Measurements from ENCODE around the gene GTF3A.

GTF3A gene

DNA sequence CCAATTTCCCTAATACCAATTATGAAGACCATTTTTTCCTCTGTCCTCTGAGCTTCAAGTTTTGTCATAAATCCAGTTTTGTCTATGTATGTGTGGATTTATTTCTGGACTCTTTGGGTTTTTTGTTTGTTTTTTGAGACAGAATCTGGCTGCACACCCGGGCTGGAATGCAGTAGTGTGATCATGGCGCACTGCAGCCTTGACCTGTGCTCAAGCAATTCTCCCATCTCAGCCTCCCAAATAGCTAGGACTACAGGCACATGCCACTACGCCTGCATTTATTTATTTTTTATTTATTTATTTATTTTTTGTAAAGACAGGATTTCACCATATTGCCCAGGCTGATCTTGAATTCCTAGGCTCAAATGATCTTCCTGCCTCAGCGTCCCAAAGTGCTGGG, 45.3 kb upstream of the GTF3A start:
- Histone ChIP-seq H3K4me2 (ENCODE audit: insufficient read depth, low read length) (no peak overlapping the region), H3K36me3 (ENCODE audit: insufficient read depth, low read length) (no peaks in the 10 kb centered on the region), H3K9ac (ENCODE audit: low read depth, low read length) (no peak overlapping the region), H3K27ac (ENCODE audit: low read length) (no peak overlapping the region), H3K27me3 (ENCODE audit: insufficient read depth, low read length, poor library complexity) (no peaks in the 10 kb centered on the region), H3K9me3 (ENCODE audit: insufficient read depth, low read length, severe bottlenecking) (no peaks in the 10 kb centered on the region), H4K20me1 (ENCODE audit: insufficient read depth, low read length) (no peaks in the 10 kb centered on the region), H3K4me1 (ENCODE audit: insufficient read depth, low read length) (peaks cover 9% of the 10 kb centered on the region), H3K79me2 (ENCODE audit: insufficient read depth, low read length) (no peaks in the 10 kb centered on the region), H2AFZ (ENCODE audit: low read depth, low read length) (no peak overlapping the region), H3K4me3 (ENCODE audit: low read depth in 1 of 2, low read length in 2 of 2) (no peak overlapping the region)
- ATAC-seq (ENCODE audit: insufficient read depth, low read depth) (no peak), DNase-seq (no peak)
- TF ChIP-seq, protein P1, sequence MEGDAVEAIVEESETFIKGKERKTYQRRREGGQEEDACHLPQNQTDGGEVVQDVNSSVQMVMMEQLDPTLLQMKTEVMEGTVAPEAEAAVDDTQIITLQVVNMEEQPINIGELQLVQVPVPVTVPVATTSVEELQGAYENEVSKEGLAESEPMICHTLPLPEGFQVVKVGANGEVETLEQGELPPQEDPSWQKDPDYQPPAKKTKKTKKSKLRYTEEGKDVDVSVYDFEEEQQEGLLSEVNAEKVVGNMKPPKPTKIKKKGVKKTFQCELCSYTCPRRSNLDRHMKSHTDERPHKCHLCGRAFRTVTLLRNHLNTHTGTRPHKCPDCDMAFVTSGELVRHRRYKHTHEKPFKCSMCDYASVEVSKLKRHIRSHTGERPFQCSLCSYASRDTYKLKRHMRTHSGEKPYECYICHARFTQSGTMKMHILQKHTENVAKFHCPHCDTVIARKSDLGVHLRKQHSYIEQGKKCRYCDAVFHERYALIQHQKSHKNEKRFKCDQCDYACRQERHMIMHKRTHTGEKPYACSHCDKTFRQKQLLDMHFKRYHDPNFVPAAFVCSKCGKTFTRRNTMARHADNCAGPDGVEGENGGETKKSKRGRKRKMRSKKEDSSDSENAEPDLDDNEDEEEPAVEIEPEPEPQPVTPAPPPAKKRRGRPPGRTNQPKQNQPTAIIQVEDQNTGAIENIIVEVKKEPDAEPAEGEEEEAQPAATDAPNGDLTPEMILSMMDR (IDR thresholded peaks at IDR 0.05; ENCODE audit: borderline replicate concordance, extremely low read depth, low read length, poor library complexity, severe bottlenecking), result no peak
- TF ChIP-seq EZH2 (IDR thresholded peaks at IDR 0.05; ENCODE audit: borderline replicate concordance, low read depth, low read length, severe bottlenecking), result no peak

DNA sequence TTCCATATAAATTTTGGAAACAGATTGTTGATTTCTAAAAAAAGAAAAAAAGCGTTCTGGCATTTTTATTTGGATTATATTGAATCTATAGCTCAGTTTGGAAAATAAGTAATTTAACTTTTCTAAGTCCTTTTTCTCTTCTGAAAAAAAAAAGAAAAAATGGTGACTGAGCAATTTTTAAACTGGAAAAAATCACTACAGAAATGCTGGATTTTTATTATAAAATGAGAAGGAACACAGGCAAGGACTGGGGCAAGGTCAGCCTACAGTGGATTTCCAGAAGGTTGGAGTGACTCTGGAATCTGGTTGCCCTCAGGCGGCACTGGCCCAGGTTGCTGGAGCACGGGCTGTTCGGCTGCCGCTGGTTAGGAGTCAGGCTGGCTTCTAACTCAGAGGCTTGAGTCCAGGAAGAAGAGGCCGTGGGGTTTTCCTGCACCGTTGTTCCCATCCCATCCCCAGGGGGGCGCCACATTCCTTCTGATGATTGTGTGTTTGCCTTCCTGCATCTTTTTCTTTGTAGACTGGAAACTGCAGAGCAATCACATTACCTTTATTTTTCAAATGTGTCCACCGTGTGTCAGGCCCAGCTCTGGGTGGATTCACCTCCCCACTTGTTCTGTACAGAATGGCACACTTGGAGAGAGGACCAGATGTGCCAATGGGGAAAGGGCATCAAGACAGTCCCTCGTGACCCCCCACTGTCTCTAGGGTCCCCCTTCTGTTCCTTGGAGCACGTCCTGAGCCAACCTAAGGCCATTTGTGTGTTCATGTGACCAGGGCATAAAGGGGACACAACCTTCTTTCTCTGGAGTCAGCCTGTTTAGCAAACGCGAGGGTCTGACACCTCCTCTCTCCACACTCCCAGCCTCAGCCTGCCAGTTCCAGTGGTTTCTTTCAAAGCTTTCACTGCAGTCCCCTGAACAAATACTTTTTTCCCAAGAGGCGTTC, 44.5 kb upstream of the GTF3A start:
- Histone ChIP-seq H2AFZ (ENCODE audit: low read depth, low read length) (no peak overlapping the region; the same call in 1 of the 2 replicates), H4K20me1 (ENCODE audit: insufficient read depth, low read length) (no peaks in the 10 kb centered on the region), H3K4me2 (ENCODE audit: insufficient read depth, low read length) (no peak overlapping the region), H3K27me3 (ENCODE audit: insufficient read depth, low read length, poor library complexity) (no peaks in the 10 kb centered on the region), H3K79me2 (ENCODE audit: insufficient read depth, low read length) (no peaks in the 10 kb centered on the region), H3K9ac (ENCODE audit: low read depth, low read length) (no peak overlapping the region), H3K4me1 (ENCODE audit: insufficient read depth, low read length) (peaks cover 6% of the 10 kb centered on the region), H3K36me3 (ENCODE audit: insufficient read depth, low read length) (no peaks in the 10 kb centered on the region), H3K4me3 (ENCODE audit: low read depth in 1 of 2, low read length in 2 of 2) (no peak overlapping the region), H3K27ac (ENCODE audit: low read length) (no peak overlapping the region), H3K9me3 (ENCODE audit: insufficient read depth, low read length, severe bottlenecking) (no peaks in the 10 kb centered on the region)
- peak; percentile 79 for ATAC-seq (ENCODE audit: insufficient read depth, low read depth)
- TF ChIP-seq, protein P1 (IDR thresholded peaks at IDR 0.05; ENCODE audit: borderline replicate concordance, extremely low read depth, low read length, poor library complexity, severe bottlenecking), result peak; percentile 89
- no peak for TF ChIP-seq EZH2 (IDR thresholded peaks at IDR 0.05; ENCODE audit: borderline replicate concordance, low read depth, low read length, severe bottlenecking)
- DNase-seq, result peak; percentile 76

DNA sequence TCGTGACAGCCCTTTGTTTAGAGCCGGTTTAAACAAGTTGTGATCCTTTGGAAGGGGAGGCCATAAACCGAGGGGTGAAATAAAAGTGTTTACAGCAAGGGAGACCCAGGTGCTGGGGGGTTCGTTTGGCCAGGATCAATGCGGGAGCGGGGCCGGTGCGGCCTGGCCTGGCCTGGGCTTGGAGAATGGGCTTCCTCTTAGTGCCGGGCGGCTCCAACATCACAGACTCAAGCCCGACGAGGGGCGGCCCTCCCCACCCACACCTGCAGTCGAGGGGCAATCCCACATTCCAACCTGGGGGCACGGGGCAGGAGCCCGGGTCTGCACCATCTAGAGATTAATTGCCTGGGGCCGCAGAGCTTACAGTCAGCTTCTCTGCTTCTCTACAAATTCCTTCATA, 42.8 kb upstream of the GTF3A start:
- no peaks in the 10 kb centered on the region for H3K9me3 ChIP-seq (ENCODE audit: insufficient read depth, low read length, severe bottlenecking)
- H2AFZ ChIP-seq (ENCODE audit: low read depth, low read length), result no peak overlapping the region
- no peak for TF ChIP-seq EZH2 (IDR thresholded peaks at IDR 0.05; ENCODE audit: borderline replicate concordance, low read depth, low read length, severe bottlenecking)
- TF ChIP-seq, protein P1 (IDR thresholded peaks at IDR 0.05; ENCODE audit: borderline replicate concordance, extremely low read depth, low read length, poor library complexity, severe bottlenecking), result no peak
- no peak overlapping the region for H3K4me3 ChIP-seq (ENCODE audit: low read depth in 1 of 2, low read length in 2 of 2)
- H4K20me1 ChIP-seq (ENCODE audit: insufficient read depth, low read length), result no peaks in the 10 kb centered on the region
- H3K27ac ChIP-seq (ENCODE audit: low read length), result no peak overlapping the region
- H3K9ac ChIP-seq (ENCODE audit: low read depth, low read length), result no peak overlapping the region
- H3K27me3 ChIP-seq (ENCODE audit: insufficient read depth, low read length, poor library complexity), result peaks cover 4% of the 10 kb centered on the region
- H3K79me2 ChIP-seq (ENCODE audit: insufficient read depth, low read length), result no peaks in the 10 kb centered on the region
- ATAC-seq (ENCODE audit: insufficient read depth, low read depth) (no peak), DNase-seq (no peak)
- peaks cover 5% of the 10 kb centered on the region; the same call in 1 of the 2 replicates for H3K4me1 ChIP-seq (ENCODE audit: insufficient read depth, low read length)
- no peaks in the 10 kb centered on the region for H3K36me3 ChIP-seq (ENCODE audit: insufficient read depth, low read length)
- no peak overlapping the region for H3K4me2 ChIP-seq (ENCODE audit: insufficient read depth, low read length)

All from DND-41 (cell line).